Tibial nerve (tissue), 4 donors: ENCODE measurements around the gene ANO1. TPM values are rescaled to one million over a fixed set of nuclear protein-coding genes. Genes with fewer than 3 reads are reported as not detected.

Source experiments
- DNase-seq, 2 donors: peaks; one replicate each; pipeline ENCODE4 v3.0.0-alpha.2; 2019; ENCODE audit warnings: low spot score in 2 of 2
- H3K27ac ChIP-seq, 4 donors: fragments of 200-600 bp; sonication (generic) in 3 of 4; one replicate each; pipeline ENCODE4 v1.5.1; 2017 to 2019; ENCODE audit warnings: mild to moderate bottlenecking in 1 of 4
- H3K27me3 ChIP-seq, 2 donors: fragments of 200-600 bp; sonication (generic) in 1 of 2; one replicate each; pipeline versions ENCODE4 v1.5.1 to v1.6.0; 2017 to 2019
- H3K36me3 ChIP-seq, 3 donors: fragments of 200-600 bp; sonication (generic); one replicate each; pipeline ENCODE4 v1.5.1; 2018 to 2019
- H3K4me1 ChIP-seq, 4 donors: fragments of 200-600 bp; sonication (generic) in 3 of 4; one replicate each; pipeline ENCODE4 v1.5.1; 2017 to 2019
- H3K4me3 ChIP-seq, 4 donors: fragments of 200-600 bp; sonication (generic) in 3 of 4; one replicate each; pipeline ENCODE4 v1.5.1; 2017 to 2019; ENCODE audit warnings: mild to moderate bottlenecking in 1 of 4, moderate library complexity in 1 of 4
- H3K9me3 ChIP-seq, 4 donors: fragments of 200-600 bp; sonication (generic) in 3 of 4; one replicate each; pipeline ENCODE4 v1.5.1; 2017 to 2019
- CTCF ChIP-seq, 5 experiments: fragments of 200-600 bp in 3 of 5; fragments of 450-650 bp in 2 of 5; sonication (generic) in 3 of 5; IDR thresholded peaks; one replicate each; pipeline ENCODE4 v1.5.1; 2016 to 2019; ENCODE audit warnings: antibody characterized with exemption in 5 of 5, mild to moderate bottlenecking in 3 of 5, moderate library complexity in 2 of 5
- EP300 ChIP-seq, 2 donors: sonication (generic); formaldehyde crosslinking; IDR thresholded peaks; one replicate each; pipeline ENCODE4 v1.6.1; 2017; ENCODE audit warnings: antibody characterized with exemption in 2 of 2, mild to moderate bottlenecking in 1 of 2
- POLR2A ChIP-seq, 2 donors: fragments of 450-650 bp; IDR thresholded peaks; one replicate each; pipeline ENCODE4 v1.6.1; 2017; ENCODE audit warnings: antibody characterized with exemption in 2 of 2, mild to moderate bottlenecking in 2 of 2, moderate library complexity in 2 of 2
- WGBS, 2 donors: methylation state at CpG; one replicate each; pipeline ENCODE4 v1.1.5; 2018; 5-methylcytosine and 5-hydroxymethylcytosine counted together
- total RNA-seq, 4 donors: library from RNA; depleted of rRNA; stranded (reverse); fragments of >200 nt; gene quantifications; one replicate each; pipeline ENCODE4 v1.1.0, GENCODE V29; 2016

Gene ANO1
- total RNA-seq, 4 donors from 2014 or later = 1.7 to 6.3 (median 4.1) TPM

- H3K27me3 ChIP-seq = no peaks in the 10 kb centered on the region
- TF ChIP-seq CTCF (IDR thresholded peaks at IDR 0.05) (no peak), POLR2A (IDR thresholded peaks at IDR 0.05) (no peak), EP300 (IDR thresholded peaks at IDR 0.05) (no peak)
- no peak for DNase-seq
- peaks cover 0 to 37% (median 7%) of the 10 kb centered on the region in 3 donors for H3K36me3 ChIP-seq
- peaks cover 0 to 37% (median 19%) of the 10 kb centered on the region in 4 donors for H3K4me1 ChIP-seq
- H3K27ac ChIP-seq = peak overlapping the region in 1 of 4 donors; percentile 90
- no peak overlapping the region for H3K4me3 ChIP-seq
- no peaks in the 10 kb centered on the region for H3K9me3 ChIP-seq
- 81 to 84% methylated on average over 12 of the region's 12 CpGs for WGBS, 2 donors
These were observed 127.1 kb downstream of the ANO1 start for GRCh38 chr11:70205049-70205725.

- no peak overlapping the region for H3K27ac ChIP-seq
- 80 to 81% methylated on average over 7 of the region's 7 CpGs for WGBS, 2 donors
These were observed 127.6 kb downstream of the ANO1 start for GRCh38 chr11:70205766-70206165.

GRCh38 chr11:70206226-70206981 lies 128.3 kb downstream of the ANO1 start:
- peaks cover 0 to 37% (median 19%) of the 10 kb centered on the region in 4 donors for H3K4me1 ChIP-seq
- no peaks in the 10 kb centered on the region for H3K27me3 ChIP-seq
- H3K36me3 ChIP-seq = peaks cover 0 to 37% (median 7%) of the 10 kb centered on the region in 3 donors
- H3K9me3 ChIP-seq = no peaks in the 10 kb centered on the region
- no peak for DNase-seq
- TF ChIP-seq POLR2A (IDR thresholded peaks at IDR 0.05) = no peak
- TF ChIP-seq EP300 (IDR thresholded peaks at IDR 0.05) = no peak
- no peak for TF ChIP-seq CTCF (IDR thresholded peaks at IDR 0.05)
- WGBS, 2 donors = 91 to 97% methylated on average over 22 of the region's 22 CpGs
- H3K27ac ChIP-seq = no peak overlapping the region
- H3K4me3 ChIP-seq = no peak overlapping the region

More at GRCh38 chr11:70205766-70206165, 127.6 kb downstream of the ANO1 start:
- no peak for TF ChIP-seq EP300 (IDR thresholded peaks at IDR 0.05)
- no peak for TF ChIP-seq CTCF (IDR thresholded peaks at IDR 0.05)
- no peak for TF ChIP-seq POLR2A (IDR thresholded peaks at IDR 0.05)
- peaks cover 0 to 37% (median 19%) of the 10 kb centered on the region in 4 donors for H3K4me1 ChIP-seq
- H3K36me3 ChIP-seq = peaks cover 0 to 37% (median 7%) of the 10 kb centered on the region in 3 donors
- no peaks in the 10 kb centered on the region for H3K27me3 ChIP-seq
- no peaks in the 10 kb centered on the region for H3K9me3 ChIP-seq
- H3K4me3 ChIP-seq = no peak overlapping the region
- DNase-seq = no peak

- no peak overlapping the region for H3K4me3 ChIP-seq
- DNase-seq = no peak
- no peaks in the 10 kb centered on the region for H3K9me3 ChIP-seq
- peaks cover 0 to 37% (median 19%) of the 10 kb centered on the region in 4 donors for H3K4me1 ChIP-seq
- H3K27me3 ChIP-seq = no peaks in the 10 kb centered on the region
- no peak overlapping the region for H3K27ac ChIP-seq
- WGBS, 2 donors = 81 to 91% methylated on average over 6 of the region's 6 CpGs
- peaks cover 0 to 37% (median 7%) of the 10 kb centered on the region in 3 donors for H3K36me3 ChIP-seq
- TF ChIP-seq POLR2A (IDR thresholded peaks at IDR 0.05) (no peak), CTCF (IDR thresholded peaks at IDR 0.05) (no peak), EP300 (IDR thresholded peaks at IDR 0.05) (no peak)
These were observed 128.9 kb downstream of the ANO1 start for GRCh38 chr11:70206982-70207376.
